ENCODE measurements around the gene QRICH2.

The QRICH2 gene

DNA sequence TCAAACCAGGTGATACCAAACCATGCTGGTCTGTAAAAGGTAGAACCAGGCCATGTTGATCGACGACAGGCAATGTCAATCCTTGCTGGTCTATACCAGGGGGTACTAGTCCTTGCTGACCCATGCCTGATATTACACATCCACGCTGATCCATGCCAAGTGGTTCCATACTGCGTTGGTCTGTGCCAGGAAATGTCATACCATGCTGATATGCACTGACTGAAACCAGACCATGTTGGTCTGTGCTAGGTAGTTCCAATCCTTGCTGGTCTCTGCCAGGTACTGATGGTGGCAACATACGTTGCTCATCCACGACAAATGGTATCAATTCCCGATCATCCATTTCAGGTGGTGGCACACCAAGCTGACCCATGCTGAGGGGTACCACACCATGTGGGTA lies 15.0 kb downstream of the QRICH2 start:
- TF ChIP-seq, protein P1, sequence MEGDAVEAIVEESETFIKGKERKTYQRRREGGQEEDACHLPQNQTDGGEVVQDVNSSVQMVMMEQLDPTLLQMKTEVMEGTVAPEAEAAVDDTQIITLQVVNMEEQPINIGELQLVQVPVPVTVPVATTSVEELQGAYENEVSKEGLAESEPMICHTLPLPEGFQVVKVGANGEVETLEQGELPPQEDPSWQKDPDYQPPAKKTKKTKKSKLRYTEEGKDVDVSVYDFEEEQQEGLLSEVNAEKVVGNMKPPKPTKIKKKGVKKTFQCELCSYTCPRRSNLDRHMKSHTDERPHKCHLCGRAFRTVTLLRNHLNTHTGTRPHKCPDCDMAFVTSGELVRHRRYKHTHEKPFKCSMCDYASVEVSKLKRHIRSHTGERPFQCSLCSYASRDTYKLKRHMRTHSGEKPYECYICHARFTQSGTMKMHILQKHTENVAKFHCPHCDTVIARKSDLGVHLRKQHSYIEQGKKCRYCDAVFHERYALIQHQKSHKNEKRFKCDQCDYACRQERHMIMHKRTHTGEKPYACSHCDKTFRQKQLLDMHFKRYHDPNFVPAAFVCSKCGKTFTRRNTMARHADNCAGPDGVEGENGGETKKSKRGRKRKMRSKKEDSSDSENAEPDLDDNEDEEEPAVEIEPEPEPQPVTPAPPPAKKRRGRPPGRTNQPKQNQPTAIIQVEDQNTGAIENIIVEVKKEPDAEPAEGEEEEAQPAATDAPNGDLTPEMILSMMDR (IDR thresholded peaks at IDR 0.05; ENCODE audit: control insufficient read depth, extremely low read depth, insufficient read depth) = no peak
- no peak for DNase-seq (ENCODE audit: low read depth)
- no peak overlapping the region for H3K4me3 ChIP-seq (ENCODE audit: low read depth, low read length)

DNA sequence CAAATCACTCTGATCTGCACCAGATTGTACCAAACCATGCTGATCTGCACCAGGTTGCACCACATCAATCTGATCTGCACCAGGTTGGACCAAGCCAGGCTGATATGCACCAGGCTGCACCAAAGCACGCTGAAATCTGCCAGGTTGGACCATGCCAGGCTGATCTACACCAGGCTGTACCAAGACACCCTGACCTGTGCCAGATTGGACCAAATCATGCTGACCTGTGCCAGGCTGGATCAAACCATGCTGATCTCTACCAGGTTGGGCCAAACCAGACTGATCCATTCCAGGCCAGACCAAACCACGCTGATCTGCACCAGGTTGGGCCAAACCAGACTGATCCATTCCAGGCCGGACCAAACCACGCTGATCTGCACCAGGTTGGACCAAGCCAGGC lies 15.5 kb downstream of the QRICH2 start:
- TF ChIP-seq, protein P1 (IDR thresholded peaks at IDR 0.05; ENCODE audit: control insufficient read depth, extremely low read depth, insufficient read depth) = no peak
- H3K4me3 ChIP-seq (ENCODE audit: low read depth, low read length) = no peak overlapping the region
- no peak for DNase-seq (ENCODE audit: low read depth)

DNA sequence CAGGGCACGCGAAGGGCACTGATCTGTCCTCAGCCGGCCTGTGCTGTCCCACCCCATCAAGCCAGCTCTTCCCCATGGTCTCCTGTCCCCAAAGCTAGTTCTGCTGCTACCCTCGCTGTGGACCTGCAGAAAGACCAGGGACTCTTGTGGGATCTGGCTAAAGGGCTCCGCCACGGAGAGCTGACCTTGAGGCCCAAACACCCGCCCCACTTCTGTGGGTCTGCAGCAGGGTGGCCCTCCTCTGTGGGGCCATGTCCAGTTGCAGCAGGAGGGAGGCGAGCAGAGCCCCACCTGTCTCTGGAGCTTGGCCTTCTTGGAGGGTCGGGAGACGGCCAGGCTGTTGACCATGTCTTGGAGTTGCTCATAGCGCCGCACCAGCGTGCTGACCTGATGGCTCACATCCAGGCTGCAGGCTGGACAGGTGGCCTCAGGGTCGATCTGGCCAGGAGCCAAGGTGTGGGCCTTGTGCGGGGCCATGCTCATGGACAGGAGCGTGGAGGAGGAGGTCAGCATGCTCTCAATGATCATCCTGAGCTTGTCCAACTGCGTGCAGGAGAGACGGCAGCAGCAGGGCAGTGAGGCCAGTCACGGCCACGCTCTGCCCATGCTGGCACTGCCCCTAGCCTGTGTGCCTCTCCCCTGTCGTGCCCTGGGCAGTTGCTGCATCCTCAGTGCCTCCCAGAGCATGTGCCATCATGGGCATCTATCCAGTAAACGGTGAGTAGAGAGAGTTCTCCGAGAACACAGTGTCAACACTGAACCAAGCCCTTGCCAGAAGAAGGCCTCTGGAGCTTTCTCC lies 26.3 kb downstream of the QRICH2 start:
- TF ChIP-seq, protein P1 (IDR thresholded peaks at IDR 0.05; ENCODE audit: control insufficient read depth, extremely low read depth, insufficient read depth) = no peak

DNA sequence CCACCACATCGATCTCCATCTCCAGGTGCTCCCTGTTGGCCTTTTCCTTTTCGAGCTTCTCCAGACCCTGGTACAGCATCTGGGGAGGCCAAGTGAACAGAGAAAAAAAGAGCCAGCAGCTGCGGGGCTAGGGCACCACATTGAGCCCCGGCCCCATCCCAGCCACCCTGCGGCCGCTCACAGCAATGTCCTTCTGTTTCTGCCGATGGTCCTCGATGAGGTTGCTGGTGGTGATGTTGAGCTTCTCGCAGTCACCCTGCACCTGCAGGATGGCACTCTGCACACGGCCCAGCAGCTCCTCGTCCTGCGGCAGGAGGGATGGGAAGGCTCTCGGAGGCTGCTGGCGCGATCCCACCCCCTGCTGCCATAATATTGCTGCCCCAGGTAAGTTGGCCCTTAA lies 27.4 kb downstream of the QRICH2 start:
- H3K4me3 ChIP-seq (ENCODE audit: low read depth, low read length) = no peak overlapping the region
- TF ChIP-seq, protein P1 (IDR thresholded peaks at IDR 0.05; ENCODE audit: control insufficient read depth, extremely low read depth, insufficient read depth) = no peak
- DNase-seq (ENCODE audit: low read depth) = no peak

More for the DNA sequence above, 26.3 kb downstream of the QRICH2 start:
- DNase-seq (ENCODE audit: low read depth) = peak; percentile 86
- H3K4me3 ChIP-seq (ENCODE audit: low read depth, low read length) = no peak overlapping the region

- no peak for DNase-seq (ENCODE audit: low read depth)
- H3K4me3 ChIP-seq (ENCODE audit: low read depth, low read length) = no peak overlapping the region
- TF ChIP-seq, protein P1 (IDR thresholded peaks at IDR 0.05; ENCODE audit: control insufficient read depth, extremely low read depth, insufficient read depth) = no peak
Measured at GRCh38 chr17:76279742-76280287, 28.3 kb downstream of the QRICH2 start.

DNA sequence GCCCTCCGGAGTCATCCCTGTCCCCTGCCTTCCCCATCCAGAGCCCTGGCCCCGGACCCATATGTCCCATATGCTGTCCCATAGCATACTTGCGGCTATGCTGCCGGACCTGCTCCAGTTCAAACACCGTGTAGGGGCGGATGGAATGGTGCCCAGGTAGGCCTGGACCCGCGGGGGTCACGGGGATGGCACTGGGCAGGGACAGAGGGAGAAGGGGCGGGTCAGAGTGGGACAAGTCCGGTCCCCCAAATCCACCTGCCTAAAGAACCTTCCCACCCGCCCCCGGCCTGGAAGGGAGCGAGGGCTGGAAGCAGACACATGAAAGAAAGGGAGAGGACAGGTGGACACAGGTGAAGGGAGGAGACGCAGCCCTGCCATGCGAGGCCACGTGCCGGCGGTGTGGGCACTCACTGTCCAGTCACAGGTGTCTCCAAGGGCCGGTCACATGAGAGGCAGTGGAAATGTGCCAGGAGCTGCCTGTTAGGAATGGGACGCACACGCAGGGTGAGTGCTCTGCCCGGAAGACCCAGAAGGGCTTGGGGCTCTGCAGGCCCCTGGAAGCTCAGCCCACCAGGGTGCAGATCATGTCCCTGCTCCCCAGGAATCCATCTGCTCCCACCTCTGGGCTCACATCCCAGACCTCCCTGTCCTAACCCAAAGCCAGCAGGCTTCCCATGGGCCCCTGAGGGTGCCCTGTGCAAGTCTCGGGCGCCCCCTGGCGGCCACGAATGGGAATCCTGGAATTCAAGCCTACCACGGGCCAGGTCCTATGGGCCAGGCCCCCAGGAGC lies 28.9 kb downstream of the QRICH2 start:
- H3K4me3 ChIP-seq (ENCODE audit: low read depth, low read length) = no peak overlapping the region
- DNase-seq (ENCODE audit: low read depth) = peak; percentile 82
- TF ChIP-seq, protein P1 (IDR thresholded peaks at IDR 0.05; ENCODE audit: control insufficient read depth, extremely low read depth, insufficient read depth) = peak; percentile 77

All from LNCaP clone FGC (cell line).